IPS-18a (cell line): ENCODE measurements around the gene LTB4R.

ENCODE experiments used
- H3K27ac ChIP-seq: one replicate; pipeline ENCODE4 v1.5.1; 2013; ENCODE audit warnings: low read length
- H3K27me3 ChIP-seq: one replicate; pipeline ENCODE4 v1.6.1; 2013; ENCODE audit warnings: mild to moderate bottlenecking, low read length; ENCODE audit not compliant: control insufficient read depth, insufficient read depth
- H3K36me3 ChIP-seq: one replicate; pipeline ENCODE4 v1.6.1; 2013; ENCODE audit warnings: low read depth, low read length; ENCODE audit not compliant: control insufficient read depth
- H3K4me1 ChIP-seq: one replicate; pipeline ENCODE4 v1.6.1; 2013; ENCODE audit warnings: low read depth, low read length; ENCODE audit not compliant: control insufficient read depth
- H3K4me3 ChIP-seq: one replicate; pipeline ENCODE4 v1.5.1; 2013; ENCODE audit warnings: low read length
- H3K9ac ChIP-seq: one replicate; pipeline ENCODE4 v1.6.1; 2013; ENCODE audit warnings: mild to moderate bottlenecking, low read length, moderate library complexity
- H3K9me3 ChIP-seq: one replicate; pipeline ENCODE4 v1.6.1; 2013; ENCODE audit warnings: low read depth, low read length; ENCODE audit not compliant: control insufficient read depth

LTB4R gene

GRCh38 chr14:24293525-24293924 lies 17.8 kb upstream of the LTB4R start:
- no peaks in the 10 kb centered on the region for H3K27me3 ChIP-seq
- H3K4me3 ChIP-seq = no peak overlapping the region
- no peaks in the 10 kb centered on the region for H3K4me1 ChIP-seq
- no peak overlapping the region for H3K27ac ChIP-seq
- no peak overlapping the region for H3K9ac ChIP-seq
- H3K9me3 ChIP-seq = no peaks in the 10 kb centered on the region
- H3K36me3 ChIP-seq = peaks cover 14% of the 10 kb centered on the region

DNA sequence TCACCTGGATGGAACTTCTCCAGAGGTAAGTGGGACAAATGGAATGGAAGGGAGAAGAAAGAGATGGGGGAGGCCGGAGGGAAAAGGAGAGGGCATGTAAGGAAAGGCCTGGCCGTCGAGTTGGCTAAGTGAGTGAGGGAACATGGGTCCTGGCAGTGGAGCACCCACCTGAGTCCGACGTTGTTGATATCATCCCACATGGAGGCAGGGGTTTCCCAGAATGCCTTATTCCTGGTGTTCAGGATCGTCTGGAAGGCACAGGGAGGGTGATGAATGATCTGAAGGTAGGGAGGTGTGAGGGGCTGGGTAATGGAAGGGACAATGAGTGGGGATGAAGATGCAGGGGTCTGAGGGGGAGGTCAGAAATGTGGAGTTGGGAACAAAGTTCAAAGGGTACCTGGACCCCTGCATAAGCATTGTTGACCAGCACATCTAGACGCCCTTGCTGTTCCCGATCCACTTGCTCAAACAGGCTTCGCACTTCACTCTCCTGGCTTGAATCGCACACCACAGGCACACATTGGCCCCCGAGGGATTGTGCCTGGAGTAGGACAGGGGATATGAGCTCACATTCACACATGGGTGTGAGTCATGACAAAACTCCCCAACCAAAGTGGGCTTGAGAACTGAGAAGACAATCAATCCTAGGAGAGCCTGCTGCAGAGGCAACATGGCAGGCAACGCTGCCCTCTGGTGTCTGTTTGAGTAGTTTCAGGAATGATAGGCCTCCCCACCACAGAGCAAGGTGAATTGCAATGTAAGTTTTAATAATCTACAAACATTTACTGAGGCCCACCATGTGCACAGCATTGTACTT lies 14.8 kb upstream of the LTB4R start:
- no peak overlapping the region for H3K27ac ChIP-seq
- H3K36me3 ChIP-seq = peaks cover 7% of the 10 kb centered on the region
- H3K4me3 ChIP-seq = no peak overlapping the region
- no peaks in the 10 kb centered on the region for H3K27me3 ChIP-seq
- no peaks in the 10 kb centered on the region for H3K9me3 ChIP-seq
- H3K9ac ChIP-seq = no peak overlapping the region
- no peaks in the 10 kb centered on the region for H3K4me1 ChIP-seq

- no peaks in the 10 kb centered on the region for H3K4me1 ChIP-seq
- no peak overlapping the region for H3K27ac ChIP-seq
- no peaks in the 10 kb centered on the region for H3K27me3 ChIP-seq
- H3K4me3 ChIP-seq = no peak overlapping the region
- H3K9ac ChIP-seq = no peak overlapping the region
- H3K36me3 ChIP-seq = peaks cover 15% of the 10 kb centered on the region
- H3K9me3 ChIP-seq = no peaks in the 10 kb centered on the region
Observed at GRCh38 chr14:24297190-24297964, 13.9 kb upstream of the LTB4R start.

DNA sequence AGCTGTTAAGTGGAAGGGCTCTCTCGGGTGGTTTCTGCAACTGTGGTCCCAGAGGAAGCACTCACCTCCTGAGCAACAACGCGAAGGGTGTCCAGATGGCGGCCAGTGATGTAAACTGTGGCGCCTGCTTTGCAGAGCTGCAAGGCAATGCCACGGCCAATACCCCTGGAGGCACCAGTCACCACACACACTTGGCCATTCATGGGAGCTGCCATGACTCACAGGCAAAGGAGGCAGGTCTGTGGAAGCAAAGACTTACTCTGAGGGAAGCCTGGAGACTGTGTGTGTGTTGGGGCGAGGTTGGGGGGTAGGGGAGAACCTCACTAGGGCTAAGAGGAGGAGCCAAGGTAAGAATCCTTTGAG lies 12.4 kb upstream of the LTB4R start:
- Histone ChIP-seq H3K36me3 (peaks cover 29% of the 10 kb centered on the region), H3K4me3 (peak overlapping the region; percentile 89), H3K9me3 (no peaks in the 10 kb centered on the region), H3K27ac (no peak overlapping the region), H3K27me3 (no peaks in the 10 kb centered on the region), H3K4me1 (no peaks in the 10 kb centered on the region), H3K9ac (peak overlapping the region; percentile 73)

- Histone ChIP-seq H3K27ac (no peak within 1 kb of the TSS), H3K4me1 (no peaks in the 10 kb centered on the region), H3K27me3 (no peaks in the 10 kb centered on the region), H3K4me3 (peak within 1 kb of the TSS; percentile 89), H3K9me3 (no peaks in the 10 kb centered on the region), H3K36me3 (peaks cover 36% of the 10 kb centered on the region), H3K9ac (peak within 1 kb of the TSS; percentile 73)
Observed at GRCh38 chr14:24299255-24300191, 11.8 kb upstream of the LTB4R start, which contains the start of the genes DHRS1 and NOP9. Gene DHRS1, minus strand, starts transcription at chr14:24299780. Its CDS starts 674 bp downstream, at chr14:24299106. Gene NOP9, plus strand, starts transcription at chr14:24299850. Its CDS starts 105 bp downstream, at chr14:24299955.

DNA sequence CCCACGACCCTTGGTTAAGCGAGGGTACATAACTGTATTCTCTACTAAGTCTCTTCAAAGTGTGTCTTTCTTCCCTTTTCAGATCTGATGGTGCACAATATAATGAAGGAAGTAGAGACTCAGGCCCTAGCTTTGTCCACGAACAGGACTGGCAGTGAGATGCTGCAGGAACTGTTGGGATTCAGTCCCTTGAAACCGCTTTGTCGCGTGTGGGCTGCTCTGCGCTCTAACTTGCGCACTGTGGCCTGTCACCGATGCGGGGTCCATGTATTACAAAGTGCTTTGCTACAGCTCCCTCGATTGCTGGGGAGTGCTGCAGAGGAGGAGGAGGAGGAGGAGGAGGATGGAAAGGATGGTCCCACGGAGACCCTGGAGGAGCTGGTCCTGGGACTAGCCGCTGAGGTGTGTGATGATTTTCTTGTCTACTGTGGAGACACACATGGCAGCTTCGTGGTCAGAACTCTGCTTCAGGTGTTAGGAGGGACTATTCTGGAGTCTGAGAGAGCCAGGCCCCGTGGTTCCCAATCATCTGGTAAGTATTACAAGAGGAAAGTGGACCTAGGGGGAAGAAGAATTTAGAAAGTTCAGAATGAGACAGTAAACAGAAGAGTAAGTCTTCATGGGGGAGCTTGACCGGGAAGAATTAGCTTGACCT lies 10.8 kb upstream of the LTB4R start:
- Histone ChIP-seq H3K36me3 (peaks cover 44% of the 10 kb centered on the region), H3K9me3 (no peaks in the 10 kb centered on the region), H3K27me3 (no peaks in the 10 kb centered on the region), H3K4me3 (peak overlapping the region; percentile 89), H3K27ac (no peak overlapping the region), H3K4me1 (no peaks in the 10 kb centered on the region), H3K9ac (peak overlapping the region; percentile 73)

DNA sequence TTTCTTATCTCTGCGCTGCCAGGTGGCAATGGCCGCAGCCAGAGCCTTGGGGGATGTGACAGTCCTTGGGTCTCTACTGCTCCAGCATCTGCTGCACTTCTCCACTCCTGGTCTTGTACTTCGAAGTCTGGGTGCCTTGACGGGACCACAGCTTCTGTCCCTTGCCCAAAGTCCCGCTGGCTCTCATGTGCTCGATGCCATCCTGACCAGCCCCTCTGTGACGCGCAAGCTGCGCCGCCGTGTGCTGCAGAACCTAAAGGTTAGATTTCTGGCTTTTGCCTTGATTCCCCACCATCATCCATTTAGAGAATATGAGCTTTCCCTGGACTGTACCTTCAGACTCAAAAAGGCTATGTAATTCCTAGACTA lies 7.3 kb upstream of the LTB4R start:
- Histone ChIP-seq H3K4me1 (no peaks in the 10 kb centered on the region), H3K27me3 (no peaks in the 10 kb centered on the region), H3K9me3 (no peaks in the 10 kb centered on the region), H3K9ac (no peak overlapping the region), H3K36me3 (peaks cover 55% of the 10 kb centered on the region), H3K4me3 (no peak overlapping the region), H3K27ac (no peak overlapping the region)

GRCh38 chr14:24307156-24307574 lies 4.1 kb upstream of the LTB4R start:
- H3K27ac ChIP-seq = no peak overlapping the region
- no peaks in the 10 kb centered on the region for H3K4me1 ChIP-seq
- peaks cover 50% of the 10 kb centered on the region for H3K36me3 ChIP-seq
- H3K4me3 ChIP-seq = no peak overlapping the region
- no peaks in the 10 kb centered on the region for H3K9me3 ChIP-seq
- H3K27me3 ChIP-seq = no peaks in the 10 kb centered on the region
- no peak overlapping the region for H3K9ac ChIP-seq

GRCh38 chr14:24307575-24308341 lies 3.5 kb upstream of the LTB4R start, which contains the start of gene CIDEB:
Gene CIDEB, minus strand, starts transcription at chr14:24307977. Its CDS starts 119 bp downstream, at chr14:24307858.
- H3K9ac ChIP-seq = no peak within 1 kb of the TSS
- no peaks in the 10 kb centered on the region for H3K9me3 ChIP-seq
- H3K27ac ChIP-seq = no peak within 1 kb of the TSS
- no peaks in the 10 kb centered on the region for H3K27me3 ChIP-seq
- H3K4me3 ChIP-seq = no peak within 1 kb of the TSS
- no peaks in the 10 kb centered on the region for H3K4me1 ChIP-seq
- H3K36me3 ChIP-seq = peaks cover 44% of the 10 kb centered on the region

DNA sequence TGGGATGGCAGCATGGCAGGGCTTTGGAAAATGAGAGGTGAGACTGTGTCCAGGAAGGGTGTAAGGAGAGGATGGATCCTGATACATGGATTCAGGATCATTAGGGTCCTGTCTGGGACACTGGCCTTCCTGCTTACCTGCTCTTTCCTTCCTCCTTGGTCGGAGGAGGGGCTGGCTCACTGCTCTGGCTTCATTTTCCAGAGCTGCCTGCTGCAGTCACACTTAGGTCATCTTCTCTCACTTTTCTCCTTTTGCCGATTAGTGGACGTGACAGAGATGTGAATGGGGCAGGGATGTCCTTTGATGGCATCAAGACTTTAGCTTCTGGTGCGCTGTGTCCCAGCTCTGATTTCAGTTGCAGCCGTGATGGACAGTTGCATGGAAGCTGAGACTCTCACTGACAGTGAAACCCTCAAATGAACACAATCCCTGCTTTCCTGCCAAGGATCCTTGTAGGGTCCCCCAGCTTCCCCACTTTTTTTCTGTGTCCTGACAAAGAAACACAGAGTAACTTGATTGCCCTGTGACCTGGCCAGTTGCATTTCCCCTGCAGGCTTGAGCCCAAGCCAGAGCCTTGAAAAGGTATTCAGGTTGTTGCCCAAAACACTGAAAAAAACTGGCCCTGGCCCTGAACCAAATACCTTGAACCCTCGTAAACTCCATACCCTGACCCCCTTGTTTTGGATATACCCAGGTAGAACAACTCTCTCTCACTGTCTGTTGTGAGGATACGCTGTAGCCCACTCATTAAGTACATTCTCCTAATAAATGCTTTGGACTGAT lies 2.8 kb upstream of the LTB4R start:
- H3K9me3 ChIP-seq = no peaks in the 10 kb centered on the region
- H3K9ac ChIP-seq = no peak overlapping the region
- no peaks in the 10 kb centered on the region for H3K27me3 ChIP-seq
- no peak overlapping the region for H3K27ac ChIP-seq
- H3K36me3 ChIP-seq = peaks cover 37% of the 10 kb centered on the region
- H3K4me1 ChIP-seq = no peaks in the 10 kb centered on the region
- no peak overlapping the region for H3K4me3 ChIP-seq
